MCF 10A (cell line): ENCODE results near the gene ENPP5. TPM values are rescaled to one million over a fixed set of nuclear protein-coding genes. Genes with fewer than 3 reads are reported as not detected.
A peak's percentile ranks its signal among the peaks of the same experiment; 100 is the strongest.
"Not testable (repeated sequence)": the region's sequence is repeated elsewhere in the genome, so short reads cannot be mapped to it uniquely, and the experiment has no call there.

Experiments
- BruUV-seq: library from RNA; stranded (reverse); fragments of 400-500 nt; replicated peaks from 2 replicates; lab custom pipeline; 2021; lab: Mats Ljungman, UMichigan
- CTCF ChIA-PET: fragments of 300-600 bp; sonication (Branson Sonifier 250); formaldehyde crosslinking; extraction: SDS; loops from one replicate; lab custom pipeline; 2021; ENCODE audit warnings: antibody characterized with exemption, inconsistent platforms; lab: Yijun Ruan, JAX
- POLR2A ChIA-PET: fragments of 300-600, 350-650 bp; sonication (Branson Sonifier 250); formaldehyde crosslinking; extraction: SDS; loops from one replicate; lab custom pipeline; 2020; ENCODE audit warnings: antibody characterized with exemption, inconsistent platforms; lab: Yijun Ruan, JAX
- DNase-seq: peaks from one replicate; pipeline ENCODE4 v3.0.0-alpha.2; 2018; ENCODE audit not compliant: unreplicated experiment
- H3K27ac Mint-ChIP-seq: one replicate; pipeline ENCODE4 v1.8.0; 2022; ENCODE audit warnings: mild to moderate bottlenecking, low read depth, mixed read lengths; ENCODE audit not compliant: unreplicated experiment
- H3K27me3 Mint-ChIP-seq: one replicate; pipeline ENCODE4 v1.8.0; 2022; ENCODE audit warnings: mixed read lengths; ENCODE audit not compliant: insufficient read depth, unreplicated experiment
- H3K36me3 Mint-ChIP-seq: one replicate; pipeline ENCODE4 v1.8.0; 2022; ENCODE audit warnings: mild to moderate bottlenecking, moderate library complexity, mixed read lengths; ENCODE audit not compliant: insufficient read depth, unreplicated experiment
- H3K4me1 Mint-ChIP-seq: one replicate; pipeline ENCODE4 v1.8.0; 2022; ENCODE audit warnings: mixed read lengths; ENCODE audit not compliant: insufficient read depth, unreplicated experiment
- H3K4me3 Mint-ChIP-seq: one replicate; pipeline ENCODE4 v1.8.0; 2022; ENCODE audit warnings: mild to moderate bottlenecking, moderate library complexity, mixed read lengths; ENCODE audit not compliant: unreplicated experiment
- H3K9me3 Mint-ChIP-seq: one replicate; pipeline ENCODE4 v1.8.0; 2022; ENCODE audit warnings: mixed read lengths; ENCODE audit not compliant: unreplicated experiment
- CTCF ChIP-seq: fragments of 200-600 bp; IDR thresholded peaks from one replicate; pipeline ENCODE4 v1.8.0; 2022; ENCODE audit warnings: antibody characterized with exemption, mild to moderate bottlenecking; ENCODE audit not compliant: unreplicated experiment
- intact Hi-C: fragments of 100-400 bp; cut with micrococcal nuclease; formaldehyde crosslinking; loops from 2 replicates; pipeline ENCODE4 v1.14.1; 2022
- total RNA-seq: library from RNA; stranded (reverse); gene quantifications from 2 replicates; pipeline ENCODE4 v1.2.3, GENCODE V29; 2022

ENPP5 gene
- total RNA-seq, 1 experiment from 2014 or later = 0.07 TPM

DNA sequence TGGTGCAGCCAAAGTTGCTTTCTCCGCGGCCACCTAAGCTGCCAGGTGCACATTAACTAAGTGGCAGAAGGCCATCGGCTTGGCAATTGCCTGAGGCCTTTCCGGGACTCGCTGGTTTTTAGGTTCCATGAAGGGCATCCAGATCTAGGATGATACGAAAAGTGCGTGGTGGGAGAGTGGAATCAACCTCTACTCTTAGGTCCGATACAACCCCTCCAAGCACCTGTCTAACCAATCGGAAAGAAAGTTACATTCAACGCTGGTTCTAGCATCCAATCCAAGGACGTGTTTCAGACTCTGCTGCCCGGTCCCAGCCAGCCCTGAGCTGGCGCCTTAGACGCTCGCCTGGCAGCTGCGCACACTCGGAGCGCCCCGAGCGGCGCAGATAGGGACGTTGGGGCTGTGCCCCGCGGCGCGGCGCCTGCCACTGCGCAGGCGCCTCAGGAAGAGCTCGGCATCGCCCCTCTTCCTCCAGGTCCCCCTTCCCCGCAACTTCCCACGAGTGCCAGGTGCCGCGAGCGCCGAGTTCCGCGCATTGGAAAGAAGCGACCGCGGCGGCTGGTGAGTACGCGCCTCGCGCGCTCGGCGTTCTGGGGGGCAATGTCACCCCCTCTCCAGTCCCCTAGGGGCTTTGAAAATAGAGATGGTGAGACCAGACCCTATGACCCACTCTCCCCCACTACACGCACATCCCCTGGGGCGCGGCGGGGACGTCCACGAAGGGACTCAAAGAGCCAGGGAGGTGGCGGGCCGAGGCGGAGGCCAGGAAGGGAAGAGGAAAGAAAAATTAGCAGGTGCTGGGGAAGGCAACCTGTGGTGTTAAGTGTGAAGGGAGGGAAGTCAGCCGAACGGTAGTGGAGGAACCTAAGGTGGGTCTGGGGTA, 40.9 kb downstream of the ENPP5 start, which contains the start of gene ENPP4:
Gene ENPP4, plus strand, starts transcription at position 361 of the 883 bp plus-strand sequence. CDS start 9,595 bp downstream, outside the sequence.
- CTCF ChIA-PET = interaction anchor here (0.8 to 1.1 kb wide), 2 partner anchors 39 to 44 kb away, joined by 3 to 5 read pairs; no protein-coding TSS in a partner anchor
- DNase-seq = no peak
- TF ChIP-seq CTCF = no peak
- intact Hi-C loops = no loop called here
- no TSS peak for BruUV-seq
- H3K4me1 Mint-ChIP-seq = no peaks in the 10 kb centered on the region
- no peaks in the 10 kb centered on the region for H3K36me3 Mint-ChIP-seq
- peak within 1 kb of the TSS; percentile 47 for H3K4me3 Mint-ChIP-seq
- POLR2A ChIA-PET = no interaction called here
- H3K27me3 Mint-ChIP-seq = peaks cover 26% of the 10 kb centered on the region
- H3K9me3 Mint-ChIP-seq = no peaks in the 10 kb centered on the region
- no peak within 1 kb of the TSS for H3K27ac Mint-ChIP-seq

DNA sequence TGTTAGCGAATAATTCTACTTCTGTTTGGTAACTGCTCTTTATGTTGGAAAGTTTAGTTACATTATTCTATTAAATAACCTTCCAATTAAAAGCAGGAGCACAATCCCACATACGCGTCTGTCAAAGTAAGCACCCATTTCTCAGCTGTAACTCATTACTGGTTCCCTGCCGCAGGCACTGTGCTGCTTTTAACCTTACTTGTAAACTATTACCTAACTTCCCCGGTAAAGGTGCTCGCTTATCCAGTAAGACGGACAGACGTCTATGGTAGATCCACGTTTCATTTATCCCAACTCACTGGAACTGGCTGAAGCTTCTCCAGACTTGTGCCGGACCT, 41.5 kb downstream of the ENPP5 start:
- POLR2A ChIA-PET = no interaction called here
- no peaks in the 10 kb centered on the region for H3K9me3 Mint-ChIP-seq
- H3K36me3 Mint-ChIP-seq = no peaks in the 10 kb centered on the region
- no TSS peak for BruUV-seq
- CTCF ChIA-PET = interaction anchor here (0.8 to 1.1 kb wide), 3 partner anchors 39 to 199 kb away, joined by 3 to 5 read pairs (median 4); no protein-coding TSS in a partner anchor
- TF ChIP-seq CTCF = no peak
- no peak for DNase-seq
- no peaks in the 10 kb centered on the region for H3K4me1 Mint-ChIP-seq
- H3K27me3 Mint-ChIP-seq = peaks cover 26% of the 10 kb centered on the region
- H3K27ac Mint-ChIP-seq = no peak overlapping the region
- intact Hi-C loops = no loop called here
- H3K4me3 Mint-ChIP-seq = peak overlapping the region; percentile 47

DNA sequence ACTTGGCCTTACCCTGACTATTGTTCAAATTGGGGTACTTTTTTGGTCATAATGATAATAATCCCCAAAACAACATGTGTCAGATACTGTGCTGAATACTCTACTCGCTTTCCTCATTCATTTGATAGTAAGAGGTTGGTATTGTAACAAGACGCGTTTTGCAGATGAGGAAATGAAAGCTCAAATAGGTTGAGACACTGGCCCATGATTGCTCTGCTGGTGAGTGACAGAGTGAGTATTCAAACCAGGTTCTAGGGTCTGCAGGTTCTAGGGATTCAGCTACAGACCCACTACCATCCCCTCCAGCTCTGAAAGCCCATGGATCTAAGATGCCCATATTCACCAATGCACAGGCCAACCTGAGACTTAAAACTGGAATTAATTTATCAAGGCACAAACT, 42.3 kb downstream of the ENPP5 start:
- no peaks in the 10 kb centered on the region for H3K4me1 Mint-ChIP-seq
- ChIA-PET POLR2A (no interaction called here), CTCF (interaction anchor here (0.6 to 0.8 kb wide), 2 partner anchors 198 to 1067 kb away, joined by 4 read pairs; no protein-coding TSS in a partner anchor)
- intact Hi-C loops = no loop called here
- no peak overlapping the region for H3K4me3 Mint-ChIP-seq
- H3K9me3 Mint-ChIP-seq = no peaks in the 10 kb centered on the region
- H3K36me3 Mint-ChIP-seq = no peaks in the 10 kb centered on the region
- TF ChIP-seq CTCF = no peak
- peaks cover 26% of the 10 kb centered on the region for H3K27me3 Mint-ChIP-seq
- DNase-seq = no peak
- no TSS peak for BruUV-seq
- H3K27ac Mint-ChIP-seq = no peak overlapping the region

- H3K4me1 Mint-ChIP-seq, H3K4me3 Mint-ChIP-seq, CTCF ChIA-PET, POLR2A ChIA-PET, BruUV-seq, intact Hi-C loops, H3K27ac Mint-ChIP-seq, H3K36me3 Mint-ChIP-seq, H3K9me3 Mint-ChIP-seq, DNase-seq: not testable (repeated sequence)
- H3K27me3 Mint-ChIP-seq = peaks cover 29% of the 10 kb centered on the region
Measured at GRCh38 chr6:46119679-46120078, 51.1 kb downstream of the ENPP5 start.
